Coronary artery (tissue), 2 donors: ENCODE results near the gene FTH1.
"Not testable (repeated sequence)": the region's sequence is repeated elsewhere in the genome, so short reads cannot be mapped to it uniquely, and the experiment has no call there.

Source experiments
- DNase-seq: peaks from one replicate; pipeline ENCODE4 v3.0.0-alpha.2; 2017; ENCODE audit warnings: low spot score
- H3K27ac ChIP-seq, 2 donors: fragments of 200-600 bp; sonication (generic); one replicate each; pipeline ENCODE4 v1.5.1; 2016 to 2019
- H3K4me3 ChIP-seq: fragments of 200-600 bp; sonication (generic); 2 replicates; pipeline ENCODE4 v1.5.1; 2016; ENCODE audit warnings: mild to moderate bottlenecking, moderate library complexity
- CTCF ChIP-seq: fragments of 200-600 bp; sonication (generic); IDR thresholded peaks from one replicate; pipeline ENCODE4 v1.5.1; 2019; ENCODE audit warnings: antibody characterized with exemption

Gene FTH1

GRCh38 chr11:61967924-61968757 is 707 bp upstream of the FTH1 start:
- H3K27ac ChIP-seq: peak overlapping the region; percentile 100
- no peak for TF ChIP-seq CTCF

DNA sequence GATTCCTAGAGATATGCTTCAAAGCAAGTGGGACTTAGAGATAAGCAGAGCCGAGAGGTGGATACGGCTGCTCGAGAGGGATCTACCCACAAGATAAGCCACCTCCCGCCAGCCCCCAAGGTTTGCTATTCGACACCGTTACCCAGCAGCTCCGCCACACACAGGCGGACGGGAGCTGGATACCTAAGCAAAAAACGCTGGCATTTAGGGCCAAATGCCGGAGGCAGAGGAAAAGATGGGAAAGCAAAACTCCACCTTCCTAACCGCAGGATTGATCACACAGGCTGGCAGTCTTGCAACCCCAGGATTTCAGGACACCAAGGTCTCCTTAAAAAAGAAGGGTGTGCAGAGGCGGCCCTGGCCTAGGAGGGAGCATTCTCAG is 709 bp downstream of the FTH1 start:
- H3K27ac ChIP-seq: peak overlapping the region; percentile 100
- H3K4me3 ChIP-seq: peak overlapping the region; percentile 98
- no peak for DNase-seq
- TF ChIP-seq CTCF: no peak

More at GRCh38 chr11:61967924-61968757, 707 bp upstream of the FTH1 start:
- DNase-seq: no peak
- peak overlapping the region; percentile 98 for H3K4me3 ChIP-seq

- not testable (repeated sequence) for DNase-seq
- Histone ChIP-seq H3K4me3 (peak overlapping the region; percentile 98), H3K27ac (peak overlapping the region; percentile 100)
Measured at GRCh38 chr11:61964666-61965271, 2.7 kb downstream of the FTH1 start.

GRCh38 chr11:61964058-61964665 is 3.3 kb downstream of the FTH1 start:
- Histone ChIP-seq H3K4me3 (peak overlapping the region; percentile 98), H3K27ac (peak overlapping the region; percentile 100)
- no peak for DNase-seq
- TF ChIP-seq CTCF: no peak

DNA sequence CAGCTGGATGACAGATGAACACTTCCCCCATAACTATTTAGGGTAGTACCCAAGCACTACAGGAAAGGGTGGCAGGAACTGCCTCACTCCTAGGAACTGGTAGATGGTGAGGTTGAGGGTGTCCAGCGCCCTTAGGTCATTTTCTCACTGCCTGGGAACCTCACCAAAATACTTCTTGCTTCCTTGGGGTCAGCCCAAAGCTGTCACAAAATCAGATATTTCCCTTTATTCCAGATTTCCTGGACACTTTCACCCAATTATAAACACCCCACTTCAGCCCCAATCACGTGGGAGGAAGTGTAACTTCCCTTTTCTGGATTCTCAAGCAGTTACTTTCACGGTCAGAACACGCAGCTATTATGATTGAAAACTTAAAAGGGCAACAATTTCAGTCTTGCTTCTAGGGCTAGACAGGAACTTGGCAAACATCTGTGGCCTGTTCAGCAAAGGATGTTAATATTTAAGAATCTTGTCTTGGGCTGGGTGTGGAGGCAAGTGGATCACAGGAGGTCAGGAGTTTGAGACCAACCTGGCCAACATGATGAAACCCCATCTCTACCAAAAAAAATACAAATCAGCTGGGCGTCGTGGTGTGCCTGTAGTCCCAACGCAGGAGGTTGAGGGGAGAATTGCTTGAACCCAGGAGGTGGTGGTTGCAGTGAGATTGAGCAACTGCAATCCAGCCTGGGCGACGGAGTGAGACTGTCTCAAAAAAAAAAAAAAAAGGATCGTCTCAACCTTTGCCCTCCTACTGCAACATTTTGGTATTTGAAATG is 4.0 kb downstream of the FTH1 start:
- Histone ChIP-seq H3K27ac (peak overlapping the region; percentile 100), H3K4me3 (peak overlapping the region; percentile 98)
- no peak for DNase-seq
- TF ChIP-seq CTCF: no peak

GRCh38 chr11:61963016-61963281 is 4.5 kb downstream of the FTH1 start:
- Histone ChIP-seq H3K4me3 (peak overlapping the region; percentile 98), H3K27ac (peak overlapping the region; percentile 100)
- DNase-seq: no peak

More at GRCh38 chr11:61963016-61963281, 4.5 kb downstream of the FTH1 start:
- no peak for TF ChIP-seq CTCF
